ENCODE data around the gene MACROD1. TPM values are rescaled to one million over a fixed set of nuclear protein-coding genes. Genes with fewer than 3 reads are reported as not detected.

MACROD1 gene
- total and polyA plus RNA-seq, 2 of the 13 experiments (the other 11 are each of a cell fraction or from before 2014, with no cell fraction given), result 23.1 to 34.5 TPM

- TF ChIP-seq ATF6 (CRISPR knock-in tag; conservative IDR thresholded peaks at IDR 0.05) (peak; percentile 10; the same call in 1 of the 2 replicates), SKI (IDR thresholded peaks at IDR 0.05; ENCODE audit: partially characterized antibody) (peak; percentile 11), ZNF30 (CRISPR knock-in tag; IDR thresholded peaks at IDR 0.05) (no peak), ZNF10 (CRISPR knock-in tag; IDR thresholded peaks at IDR 0.05; ENCODE audit: borderline replicate concordance, low read depth) (no peak), MED13 (CRISPR knock-in tag; IDR thresholded peaks at IDR 0.05) (no peak; the same call in none of the 2 replicates), CEBPG (CRISPR knock-in tag; IDR thresholded peaks at IDR 0.05) (no peak), ZNF816 (CRISPR knock-in tag; IDR thresholded peaks at IDR 0.05; ENCODE audit: borderline replicate concordance) (peak; percentile 83; the same call in 1 of the 2 replicates), RAD51 (IDR thresholded peaks at IDR 0.05; ENCODE audit: borderline replicate concordance) (no peak), KMT2A (CRISPR knock-in tag; IDR thresholded peaks at IDR 0.05) (no peak; the same call in 1 of the 2 replicates), ZMYM2 (CRISPR knock-in tag; IDR thresholded peaks at IDR 0.05) (0 out of 2 replicates have a peak, but pooled peaks have one; percentile 17), ZNF83 (CRISPR knock-in tag; IDR thresholded peaks at IDR 0.05; ENCODE audit: borderline replicate concordance) (no peak), BHLHE40 (IDR thresholded peaks at IDR 0.05; ENCODE audit: low read length) (peak; percentile 87), SMARCC2 (IDR thresholded peaks at IDR 0.05) (no peak), ZNF18 (CRISPR knock-in tag; IDR thresholded peaks at IDR 0.05; ENCODE audit: insufficient replicate concordance) (no peak), ZNF792 (CRISPR knock-in tag; IDR thresholded peaks at IDR 0.05) (no peak), ZGPAT (CRISPR knock-in tag; IDR thresholded peaks at IDR 0.05) (peak; percentile 92), ZNF562 (CRISPR knock-in tag; IDR thresholded peaks at IDR 0.05; ENCODE audit: borderline replicate concordance) (no peak), FOXC1 (CRISPR knock-in tag; IDR thresholded peaks at IDR 0.05; ENCODE audit: borderline replicate concordance) (peak; percentile 77; the same call in 1 of the 2 replicates), ZNF780A (CRISPR knock-in tag; IDR thresholded peaks at IDR 0.05) (no peak)
- TF ChIP-seq, protein P1, sequence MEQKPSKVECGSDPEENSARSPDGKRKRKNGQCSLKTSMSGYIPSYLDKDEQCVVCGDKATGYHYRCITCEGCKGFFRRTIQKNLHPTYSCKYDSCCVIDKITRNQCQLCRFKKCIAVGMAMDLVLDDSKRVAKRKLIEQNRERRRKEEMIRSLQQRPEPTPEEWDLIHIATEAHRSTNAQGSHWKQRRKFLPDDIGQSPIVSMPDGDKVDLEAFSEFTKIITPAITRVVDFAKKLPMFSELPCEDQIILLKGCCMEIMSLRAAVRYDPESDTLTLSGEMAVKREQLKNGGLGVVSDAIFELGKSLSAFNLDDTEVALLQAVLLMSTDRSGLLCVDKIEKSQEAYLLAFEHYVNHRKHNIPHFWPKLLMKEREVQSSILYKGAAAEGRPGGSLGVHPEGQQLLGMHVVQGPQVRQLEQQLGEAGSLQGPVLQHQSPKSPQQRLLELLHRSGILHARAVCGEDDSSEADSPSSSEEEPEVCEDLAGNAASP (CRISPR knock-in tag; IDR thresholded peaks at IDR 0.05; ENCODE audit: borderline replicate concordance), result peak; percentile 71
- TF ChIP-seq, protein P2, sequence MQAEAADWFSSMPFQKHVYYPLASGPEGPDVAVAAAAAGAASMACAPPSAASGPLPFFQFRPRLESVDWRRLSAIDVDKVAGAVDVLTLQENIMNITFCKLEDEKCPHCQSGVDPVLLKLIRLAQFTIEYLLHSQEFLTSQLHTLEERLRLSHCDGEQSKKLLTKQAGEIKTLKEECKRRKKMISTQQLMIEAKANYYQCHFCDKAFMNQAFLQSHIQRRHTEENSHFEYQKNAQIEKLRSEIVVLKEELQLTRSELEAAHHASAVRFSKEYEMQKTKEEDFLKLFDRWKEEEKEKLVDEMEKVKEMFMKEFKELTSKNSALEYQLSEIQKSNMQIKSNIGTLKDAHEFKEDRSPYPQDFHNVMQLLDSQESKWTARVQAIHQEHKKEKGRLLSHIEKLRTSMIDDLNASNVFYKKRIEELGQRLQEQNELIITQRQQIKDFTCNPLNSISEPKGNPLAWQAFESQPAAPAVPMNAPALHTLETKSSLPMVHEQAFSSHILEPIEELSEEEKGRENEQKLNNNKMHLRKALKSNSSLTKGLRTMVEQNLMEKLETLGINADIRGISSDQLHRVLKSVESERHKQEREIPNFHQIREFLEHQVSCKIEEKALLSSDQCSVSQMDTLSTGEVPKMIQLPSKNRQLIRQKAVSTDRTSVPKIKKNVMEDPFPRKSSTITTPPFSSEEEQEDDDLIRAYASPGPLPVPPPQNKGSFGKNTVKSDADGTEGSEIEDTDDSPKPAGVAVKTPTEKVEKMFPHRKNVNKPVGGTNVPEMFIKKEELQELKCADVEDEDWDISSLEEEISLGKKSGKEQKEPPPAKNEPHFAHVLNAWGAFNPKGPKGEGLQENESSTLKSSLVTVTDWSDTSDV (CRISPR knock-in tag; IDR thresholded peaks at IDR 0.05), result no peak
Measured at GRCh38 chr11:64165842-64166635, at the start of gene MACROD1 (continued).

All from HepG2 (cell line).